TTC549 (cell line): Measurements from ENCODE around the gene HPDL.
"Not testable (repeated sequence)": the region's sequence is repeated elsewhere in the genome, so short reads cannot be mapped to it uniquely, and the experiment has no call there.

Source experiments
- FAIRE-seq: peaks from 2 replicates; lab custom pipeline; 2012; peaks lifted over from hg19 to GRCh38; lab: Jason Lieb, UNC

HPDL gene

GRCh38 chr1:45326627-45327623, at the start of gene HPDL:
TSS of gene HPDL (plus strand) at chr1:45326895. CDS start at chr1:45327149, 254 bp downstream.
- FAIRE-seq = no peak

GRCh38 chr1:45282351-45282750, 44.3 kb upstream of the HPDL start:
- FAIRE-seq = no peak

GRCh38 chr1:45284858-45285257, 41.8 kb upstream of the HPDL start:
- FAIRE-seq = not testable (repeated sequence)

GRCh38 chr1:45286521-45286920, 40.2 kb upstream of the HPDL start:
- FAIRE-seq = not testable (repeated sequence)

GRCh38 chr1:45291002-45291401, 35.7 kb upstream of the HPDL start:
- FAIRE-seq = not testable (repeated sequence)

GRCh38 chr1:45291716-45292115, 35.0 kb upstream of the HPDL start:
- no peak for FAIRE-seq

GRCh38 chr1:45297666-45298356, 28.9 kb upstream of the HPDL start:
- no peak for FAIRE-seq

- FAIRE-seq = no peak
Measured at GRCh38 chr1:45299296-45299695, 27.4 kb upstream of the HPDL start.

GRCh38 chr1:45299981-45300668, 26.6 kb upstream of the HPDL start:
- peak; percentile 84 for FAIRE-seq

GRCh38 chr1:45300669-45300997, 26.1 kb upstream of the HPDL start:
- FAIRE-seq = no peak

- FAIRE-seq = no peak
Measured at GRCh38 chr1:45302505-45303150, 24.1 kb upstream of the HPDL start.

- no peak for FAIRE-seq
Measured at GRCh38 chr1:45303520-45304310, 23.0 kb upstream of the HPDL start.

- no peak for FAIRE-seq
Measured at GRCh38 chr1:45304311-45305081, 22.2 kb upstream of the HPDL start.

GRCh38 chr1:45305231-45305630, 21.5 kb upstream of the HPDL start:
- no peak for FAIRE-seq

GRCh38 chr1:45306319-45306718, 20.4 kb upstream of the HPDL start:
- FAIRE-seq = no peak

- FAIRE-seq = no peak
Measured at GRCh38 chr1:45306905-45307304, 19.8 kb upstream of the HPDL start.

- FAIRE-seq = no peak
Measured at GRCh38 chr1:45314266-45314665, 12.4 kb upstream of the HPDL start.

GRCh38 chr1:45317166-45317565, 9.5 kb upstream of the HPDL start:
- FAIRE-seq = no peak

GRCh38 chr1:45319761-45320160, 6.9 kb upstream of the HPDL start:
- FAIRE-seq = no peak

GRCh38 chr1:45321444-45321843, 5.3 kb upstream of the HPDL start:
- FAIRE-seq = no peak
